Skeletal muscle cell (primary cell): ENCODE data around the gene HOXA6.

Experiments used
- DNase-seq: peaks from one replicate; pipeline ENCODE4 v3.0.0-alpha.2; 2010; ENCODE audit warnings: low read depth
- H3K4me3 ChIP-seq: 2 replicates; pipeline ENCODE4 v1.5.1; 2011; ENCODE audit warnings: low read depth, mild to moderate bottlenecking, control low read depth, low read length, moderate library complexity

HOXA6 gene

DNA sequence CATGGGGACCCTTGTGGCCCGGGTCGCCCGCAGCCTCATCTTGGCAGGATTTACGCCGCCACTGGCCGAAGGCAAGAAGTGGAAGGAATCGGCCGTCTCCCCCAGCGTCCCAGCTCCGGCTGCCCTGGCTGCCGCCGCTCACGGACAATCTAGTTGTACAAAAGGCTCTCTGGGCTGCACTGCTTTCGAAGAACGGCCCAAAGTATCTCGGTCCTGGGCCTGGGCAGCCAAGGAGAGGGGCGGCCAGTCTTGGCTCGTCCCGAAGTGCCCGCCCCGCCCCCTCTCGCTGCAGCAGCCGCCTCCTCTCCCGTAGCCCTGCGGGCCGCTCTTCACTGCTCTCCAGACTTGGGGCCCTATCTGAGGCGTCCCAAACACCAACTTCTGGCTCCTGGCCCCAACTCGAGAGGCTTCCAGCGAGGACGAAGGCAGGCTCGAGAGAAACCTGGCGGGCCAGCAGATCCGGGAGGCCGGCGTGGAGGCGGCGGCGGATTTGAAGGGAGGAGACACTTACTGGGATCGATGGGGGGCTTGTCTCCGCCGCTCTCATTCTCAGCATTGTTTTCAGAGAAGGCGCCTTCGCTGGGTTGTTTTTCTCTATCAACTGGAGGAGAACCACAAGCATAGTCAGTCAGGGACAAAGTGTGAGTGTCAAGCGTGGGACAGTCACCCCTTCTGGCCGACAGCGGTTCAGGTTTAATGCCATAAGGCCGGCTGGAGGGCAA is 17.0 kb upstream of the HOXA6 start:
- peak overlapping the region; percentile 78 for H3K4me3 ChIP-seq

GRCh38 chr7:27164045-27164366 is 16.4 kb upstream of the HOXA6 start:
- peak overlapping the region; percentile 78 for H3K4me3 ChIP-seq
- no peak for DNase-seq

More for the DNA sequence above, 17.0 kb upstream of the HOXA6 start:
- no peak for DNase-seq

DNA sequence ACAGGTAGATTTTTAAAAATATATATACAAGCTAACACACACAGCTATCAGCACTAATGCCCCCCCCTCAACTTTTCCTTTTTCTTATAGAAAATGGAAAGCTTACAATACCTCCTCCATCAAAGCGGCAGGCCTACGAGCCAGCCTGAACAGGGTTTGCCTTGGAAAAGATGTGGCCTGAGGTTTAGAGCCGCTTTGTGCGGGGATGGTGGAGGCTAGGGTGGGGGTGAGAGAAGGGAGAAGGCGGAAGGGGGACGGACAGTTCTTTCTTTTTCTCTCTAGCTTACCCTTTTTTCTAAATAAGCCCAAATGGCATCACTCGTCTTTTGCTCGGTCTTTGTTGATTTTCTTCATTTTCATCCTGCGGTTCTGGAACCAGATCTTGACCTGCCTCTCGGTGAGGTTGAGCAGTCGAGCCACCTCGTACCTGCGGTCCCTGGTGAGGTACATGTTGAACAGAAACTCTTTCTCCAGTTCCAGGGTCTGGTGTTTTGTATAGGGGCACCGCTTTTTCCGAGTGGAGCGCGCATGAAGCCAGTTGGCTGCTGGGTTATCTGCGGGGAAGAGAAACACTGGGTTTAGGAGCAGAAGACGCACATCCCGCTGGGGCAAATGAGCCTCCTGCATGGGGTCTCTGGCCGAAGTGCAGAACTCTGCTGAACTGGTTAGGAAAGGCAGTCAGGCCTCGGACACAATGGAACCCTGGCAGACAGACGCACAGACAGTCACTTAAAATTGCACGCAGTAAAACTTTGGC is 15.9 kb upstream of the HOXA6 start:
- DNase-seq, result no peak
- H3K4me3 ChIP-seq, result peak overlapping the region; percentile 78

DNA sequence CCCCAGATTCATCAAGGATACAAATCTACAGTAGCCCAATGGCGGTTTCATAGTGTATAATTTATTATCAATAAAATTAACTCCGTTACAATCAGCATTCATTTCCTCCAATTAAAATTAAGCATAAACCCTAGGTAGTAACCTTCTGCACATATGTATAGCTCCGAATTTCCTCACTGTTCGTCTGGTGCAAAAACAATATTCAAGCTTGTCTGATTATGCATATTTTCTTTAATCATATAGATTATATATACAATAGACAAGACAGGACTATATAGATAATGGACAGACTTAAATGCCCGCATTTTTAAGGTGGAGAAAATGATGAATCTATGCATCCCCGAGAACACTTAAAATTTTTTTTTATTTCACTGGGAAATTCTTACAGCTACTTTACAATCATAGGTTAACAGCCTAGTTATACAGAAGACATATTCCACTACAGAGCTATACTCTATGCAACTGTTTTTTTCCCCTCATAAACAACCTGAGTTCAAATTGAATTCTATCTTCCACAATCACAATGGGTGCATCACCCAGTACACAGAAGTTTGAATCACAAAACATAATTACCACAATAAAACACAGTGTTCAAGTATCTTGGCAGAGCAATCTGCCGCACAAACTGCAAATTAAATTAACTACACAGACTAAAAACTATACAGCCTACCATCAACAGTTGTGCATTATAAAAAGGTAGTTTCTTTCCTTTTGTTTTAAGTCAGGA is 15.2 kb upstream of the HOXA6 start:
- peak overlapping the region; percentile 78 for H3K4me3 ChIP-seq

DNA sequence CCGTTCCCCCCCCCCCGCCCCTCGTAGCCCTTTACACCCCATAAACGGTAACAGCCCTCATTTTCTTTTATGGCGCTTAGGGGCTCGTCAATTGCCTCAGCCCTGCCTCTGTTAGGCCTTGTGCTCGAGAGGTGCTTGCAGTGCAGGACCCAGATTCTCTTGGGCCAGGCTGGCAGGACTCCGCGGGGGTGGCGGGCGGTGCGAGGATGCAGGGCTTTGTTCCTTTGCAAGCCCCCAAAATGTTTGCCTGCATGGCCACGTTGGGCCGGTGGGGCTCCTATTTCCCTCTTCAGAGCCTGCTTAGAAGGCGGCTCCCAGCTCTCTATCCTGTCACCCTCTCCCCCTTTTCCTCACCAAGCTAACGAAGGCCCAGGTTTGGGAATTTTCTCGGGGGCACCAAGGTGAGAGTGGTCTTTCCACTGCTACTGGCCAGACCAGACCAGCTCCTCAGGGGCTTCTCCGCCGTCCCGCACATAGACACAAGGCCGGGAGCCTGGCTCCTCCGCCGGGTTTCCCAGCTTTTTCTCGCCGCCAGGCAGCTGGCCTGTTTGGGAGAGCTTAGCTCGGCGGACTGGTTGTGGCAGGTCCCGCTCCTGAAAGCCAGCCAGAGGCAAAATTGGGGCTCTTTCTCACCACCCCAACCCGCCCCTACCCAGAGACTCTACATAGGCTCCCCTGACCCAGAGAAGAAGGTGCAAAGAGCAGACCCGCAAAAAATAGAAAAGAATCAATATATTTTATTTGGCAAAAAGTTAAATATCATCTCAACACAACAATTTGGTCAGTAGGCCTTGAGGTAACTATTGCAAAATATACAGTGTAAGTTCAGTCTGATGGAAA is 14.4 kb upstream of the HOXA6 start:
- no peak for DNase-seq
- peak overlapping the region; percentile 78 for H3K4me3 ChIP-seq

More for the DNA sequence above, 15.2 kb upstream of the HOXA6 start:
- no peak for DNase-seq

DNA sequence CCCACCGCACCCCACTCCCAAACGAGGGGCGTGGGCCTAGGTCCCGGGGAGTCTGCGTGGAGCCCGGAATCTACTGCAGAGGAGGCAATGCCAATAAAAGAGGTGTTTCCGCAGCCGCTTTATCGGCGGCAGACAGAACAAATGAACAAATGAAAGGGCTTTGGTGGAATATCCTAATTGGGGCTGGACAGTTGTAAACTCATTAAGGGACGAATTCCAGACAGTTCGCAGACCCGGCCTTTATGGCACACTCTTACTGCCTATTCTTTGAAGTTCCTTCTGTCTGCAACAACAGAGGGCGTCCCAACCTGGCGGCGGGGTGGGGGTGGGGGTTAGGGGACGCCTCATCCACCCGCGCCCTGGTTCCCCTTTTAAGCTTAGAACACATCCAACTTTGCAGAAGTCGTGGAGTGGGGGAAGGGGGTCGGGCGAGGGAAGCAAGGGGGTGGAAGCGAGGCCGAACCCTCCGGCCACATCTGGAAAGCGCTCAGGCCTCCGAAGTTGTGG is 13.7 kb upstream of the HOXA6 start:
- DNase-seq, result no peak
- H3K4me3 ChIP-seq, result peak overlapping the region; percentile 78

- H3K4me3 ChIP-seq, result peak overlapping the region; percentile 78
- no peak for DNase-seq
Measured at GRCh38 chr7:27160546-27161213, 13.1 kb upstream of the HOXA6 start.

- DNase-seq, result no peak
- peak overlapping the region; percentile 78 for H3K4me3 ChIP-seq
Measured at GRCh38 chr7:27160145-27160545, 12.6 kb upstream of the HOXA6 start.

GRCh38 chr7:27159266-27160144 is 11.9 kb upstream of the HOXA6 start:
- DNase-seq, result no peak
- peak overlapping the region; percentile 78 for H3K4me3 ChIP-seq

- DNase-seq, result no peak
- no peak overlapping the region for H3K4me3 ChIP-seq
Measured at GRCh38 chr7:27158436-27159265, 11.1 kb upstream of the HOXA6 start.

DNA sequence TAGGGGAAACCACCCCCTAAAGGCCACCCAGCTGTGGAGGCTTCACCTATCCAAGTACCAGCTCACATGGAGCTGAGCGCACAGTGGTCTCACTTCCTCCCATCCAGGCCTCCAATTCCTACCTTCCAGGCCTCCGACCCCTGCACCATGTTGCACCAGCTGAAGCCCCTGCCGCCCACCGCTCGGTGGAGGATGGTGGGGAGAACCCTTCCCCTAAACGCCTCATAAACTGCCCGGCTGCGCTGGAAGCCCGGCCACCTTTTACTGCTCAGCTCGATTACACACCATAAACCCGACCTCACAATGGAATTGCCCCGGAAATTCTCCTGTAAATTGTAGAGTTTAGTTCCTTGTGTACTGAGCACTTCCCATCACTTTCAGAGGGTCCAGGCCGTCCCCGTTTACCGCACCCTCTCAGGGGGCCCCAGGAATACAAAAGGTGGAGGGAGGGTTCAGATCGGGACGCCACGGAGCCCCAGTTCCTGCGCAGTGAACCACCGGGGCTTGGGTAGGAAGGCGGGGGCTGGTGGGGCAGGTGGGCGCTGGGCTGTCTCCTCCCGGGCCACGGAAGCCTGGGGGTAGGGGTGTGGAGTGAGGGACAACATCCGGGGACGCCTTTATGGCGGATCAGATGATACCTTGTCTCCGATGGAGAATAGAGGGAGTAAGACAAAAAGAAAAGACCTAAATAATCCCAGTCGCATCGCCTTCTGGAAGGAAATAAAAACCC is 10.3 kb upstream of the HOXA6 start:
- no peak overlapping the region for H3K4me3 ChIP-seq

DNA sequence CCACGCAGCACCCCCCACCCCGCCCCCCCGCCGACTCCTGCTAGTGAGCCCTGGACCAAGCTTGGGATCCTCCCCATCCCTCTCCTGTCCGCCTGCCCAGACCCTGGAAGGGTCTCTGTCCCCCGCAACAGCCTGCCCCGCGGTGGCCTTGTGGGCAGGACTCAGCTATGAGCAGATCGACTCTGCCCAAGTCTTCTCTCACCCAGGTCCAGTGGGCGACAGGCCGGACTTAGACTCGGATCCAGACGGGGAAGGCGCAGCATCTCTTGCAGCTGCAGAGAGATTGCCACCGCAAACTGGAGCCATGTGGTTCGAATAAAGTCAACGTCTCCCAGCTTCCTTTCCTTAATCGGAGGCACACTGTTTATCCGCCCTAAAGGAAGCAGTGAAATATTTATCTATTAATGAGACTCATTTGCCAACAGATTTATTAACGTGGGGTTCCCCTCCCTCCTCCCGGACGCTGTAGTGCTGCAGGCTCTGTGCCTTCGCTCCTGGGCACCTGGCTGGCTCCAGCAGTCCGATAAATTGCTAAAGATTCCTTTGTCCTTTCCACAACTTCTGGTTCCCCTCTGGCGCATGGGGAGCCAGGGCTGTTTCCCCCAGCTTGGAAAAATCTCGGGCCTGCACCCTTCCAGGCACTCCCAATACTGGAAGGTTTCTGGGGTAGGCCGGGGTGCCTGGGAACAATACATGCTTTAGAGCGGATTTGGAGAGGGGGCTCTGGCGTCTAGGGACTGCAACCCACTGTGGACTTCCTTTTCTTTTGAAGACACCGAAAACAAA is 9.5 kb upstream of the HOXA6 start:
- no peak for DNase-seq
- peak overlapping the region; percentile 82 for H3K4me3 ChIP-seq

More for the DNA sequence above, 10.3 kb upstream of the HOXA6 start:
- DNase-seq, result no peak

GRCh38 chr7:27156508-27156898 is 8.9 kb upstream of the HOXA6 start, which contains the start of gene HOXA7:
Gene HOXA7, minus strand, starts transcription at chr7:27156675. Its CDS starts 130 bp downstream, at chr7:27156545.
- no peak for DNase-seq
- H3K4me3 ChIP-seq, result peak within 1 kb of the TSS; percentile 82

GRCh38 chr7:27155816-27156507 is 8.4 kb upstream of the HOXA6 start:
- no peak for DNase-seq
- H3K4me3 ChIP-seq, result peak overlapping the region; percentile 82
